HepG2 (cell line): ENCODE results near the gene NOL12. TPM values are rescaled to one million over a fixed set of nuclear protein-coding genes. Genes with fewer than 3 reads are reported as not detected.
A peak's percentile ranks its signal among the peaks of the same experiment; 100 is the strongest.

Source experiments
- ATAD3A ChIP-seq: sonication (generic); formaldehyde crosslinking; IDR thresholded peaks from 2 replicates; pipeline ENCODE4 v1.4.0; 2020; ENCODE audit warnings: missing genetic modification reagents
- EP300 ChIP-seq, 3 experiments: sonication (generic) in 1 of 3; formaldehyde crosslinking in 1 of 3; IDR thresholded peaks; 2 replicates each; pipeline versions ENCODE4 v1.5.1 to v1.6.1; 2011 to 2020; ENCODE audit warnings: low read depth in 2 of 3, low read length in 2 of 3, borderline replicate concordance in 1 of 3, improper control_type of control experiment in 1 of 3, mild to moderate bottlenecking in 1 of 3, missing genetic modification reagents in 1 of 3, moderate library complexity in 1 of 3
- ETV5 ChIP-seq: IDR thresholded peaks from 2 replicates; pipeline ENCODE4 v1.6.1; 2018; ENCODE audit warnings: missing biosample characterization, missing genetic modification reagents, inconsistent platforms, borderline replicate concordance
- HES4 ChIP-seq: sonication (generic); formaldehyde crosslinking; IDR thresholded peaks from 2 replicates; pipeline ENCODE4 v1.9.0; 2021; ENCODE audit warnings: mild to moderate bottlenecking, missing genetic modification reagents, borderline replicate concordance
- HNRNPK ChIP-seq: fragments of 200-400 bp; formaldehyde crosslinking; IDR thresholded peaks from 2 replicates; pipeline ENCODE4 v1.6.1; 2018; ENCODE audit warnings: low read length, low read depth, moderate library complexity, mild to moderate bottlenecking; ENCODE audit not compliant: poor library complexity, severe bottlenecking
- KDM5B ChIP-seq: sonication (generic); formaldehyde crosslinking; IDR thresholded peaks from 2 replicates; pipeline ENCODE4 v1.4.0; 2020; ENCODE audit warnings: missing genetic modification reagents, mild to moderate bottlenecking, borderline replicate concordance
- KLF16 ChIP-seq, 2 experiments: sonication (generic) in 1 of 2; formaldehyde crosslinking in 1 of 2; IDR thresholded peaks; 2 replicates each; pipeline versions ENCODE4 v1.6.1 to v1.8.0; 2016 to 2023; ENCODE audit warnings: missing genetic modification reagents in 2 of 2, missing compliant biosample characterization in 1 of 2
- MLX ChIP-seq: IDR thresholded peaks from 2 replicates; pipeline ENCODE4 v1.6.1; 2016
- ZMYM3 ChIP-seq: sonication (generic); formaldehyde crosslinking; IDR thresholded peaks from 2 replicates; pipeline ENCODE4 v1.5.1; 2020; ENCODE audit warnings: mild to moderate bottlenecking, missing genetic modification reagents
- ZNF142 ChIP-seq: sonication (generic); formaldehyde crosslinking; IDR thresholded peaks from 2 replicates; pipeline ENCODE4 v1.4.0; 2020; ENCODE audit warnings: missing genetic modification reagents
- ZNF563 ChIP-seq: sonication (generic); formaldehyde crosslinking; IDR thresholded peaks from 2 replicates; pipeline ENCODE4 v1.8.0; 2022; ENCODE audit warnings: mild to moderate bottlenecking, moderate library complexity, missing genetic modification reagents
- ZNF639 ChIP-seq: conservative IDR thresholded peaks from 2 replicates; pipeline ENCODE4 v1.6.1; 2018; ENCODE audit warnings: missing genetic modification reagents
- ZNF687 ChIP-seq: sonication (generic); formaldehyde crosslinking; IDR thresholded peaks from 2 replicates; pipeline ENCODE4 v1.5.1; 2020; ENCODE audit warnings: mild to moderate bottlenecking, missing genetic modification reagents, moderate library complexity
- ZNF724P ChIP-seq: sonication (generic); formaldehyde crosslinking; IDR thresholded peaks from 2 replicates; pipeline ENCODE4 v1.8.0; 2022; ENCODE audit warnings: missing genetic modification reagents, borderline replicate concordance
- ZNF746 ChIP-seq: sonication (generic); formaldehyde crosslinking; IDR thresholded peaks from 2 replicates; pipeline ENCODE4 v1.8.0; 2022; ENCODE audit warnings: mild to moderate bottlenecking, missing genetic modification reagents
- polyA plus RNA-seq, 8 experiments: library from polyadenylated mRNA; depleted of rRNA in 3 of 8; stranded (reverse) in 7 of 8; unstranded in 1 of 8; fragments of >200 nt; fragmentation: Illumina TruSeq in 4 of 8; extraction: Trizol in 4 of 8; gene quantifications; 2 replicates each; pipeline versions ENCODE4 v1.2.1 to v1.2.3, GENCODE V29; 2011 to 2016; ENCODE audit warnings: low read depth in 4 of 8, missing spikeins in 1 of 8, mixed read lengths in 1 of 8; ENCODE audit not compliant: insufficient read depth in 1 of 8
- total RNA-seq, 5 experiments: library from RNA; depleted of rRNA; stranded (reverse); fragments of >200 nt; fragmentation: Illumina TruSeq; extraction: Trizol; gene quantifications; 2 replicates each; pipeline ENCODE4 v1.2.3, GENCODE V29; 2016; ENCODE audit warnings: low read depth in 1 of 5

NOL12 gene
- total and polyA plus RNA-seq, 2 of the 13 experiments (the other 11 are each of a cell fraction or from before 2014, with no cell fraction given) = 14.3 to 31.4 TPM

- TF ChIP-seq ZNF687 (CRISPR knock-in tag) = peak; percentile 81
- TF ChIP-seq KDM5B (CRISPR knock-in tag) = 0 out of 2 replicates have a peak, but pooled peaks have one; percentile 61
- TF ChIP-seq HNRNPK = peak; percentile 13
- 0 out of 2 replicates have a peak, but pooled peaks have one; percentile 35 for TF ChIP-seq HES4 (CRISPR knock-in tag)
- TF ChIP-seq KLF16 (CRISPR knock-in tag; IDR thresholded peaks at IDR 0.05) = peak in 1 of 2 experiments; percentile 61; a peak in 1 of 4 replicates
- peak; percentile 97 for TF ChIP-seq ETV5 (CRISPR knock-in tag)
- TF ChIP-seq EP300 (IDR thresholded peaks at IDR 0.05; ENCODE audit: low read depth in 2 of 2, low read length in 2 of 2) = no peak
- TF ChIP-seq EP300 (CRISPR knock-in tag; IDR thresholded peaks at IDR 0.05; ENCODE audit: borderline replicate concordance) = peak; percentile 38; the same call in 1 of the 2 replicates
- peak; percentile 81 for TF ChIP-seq ZNF746 (CRISPR knock-in tag)
- no peak for TF ChIP-seq ZNF142 (CRISPR knock-in tag)
- TF ChIP-seq ZMYM3 (CRISPR knock-in tag) = peak; percentile 57; the same call in 1 of the 2 replicates
- no peak for TF ChIP-seq ATAD3A (CRISPR knock-in tag)
- peak; percentile 71; the same call in 1 of the 2 replicates for TF ChIP-seq ZNF724P (CRISPR knock-in tag)
- TF ChIP-seq ZNF639 (CRISPR knock-in tag) = 0 out of 2 replicates have a peak, but pooled peaks have one; percentile 10
- 0 out of 2 replicates have a peak, but pooled peaks have one; percentile 15 for TF ChIP-seq MLX (CRISPR knock-in tag)
- TF ChIP-seq ZNF563 (CRISPR knock-in tag) = peak; percentile 71; the same call in 1 of the 2 replicates
Measured at GRCh38 chr22:37676736-37677492, 9.2 kb upstream of the NOL12 start (continued).
